HL-60/S4 treated with retinoic acid at 250 ng/mL for 4 days and 3 days (cell line): ENCODE results near the gene SMPX.

Experiments used
- in situ Hi-C: fragments of 300-500 bp; cut with MboI; formaldehyde crosslinking; loops from 2 replicates; pipeline ENCODE4 v1.7.0; 2022; ENCODE audit warnings: low sequenced_read_pairs

Gene SMPX

DNA sequence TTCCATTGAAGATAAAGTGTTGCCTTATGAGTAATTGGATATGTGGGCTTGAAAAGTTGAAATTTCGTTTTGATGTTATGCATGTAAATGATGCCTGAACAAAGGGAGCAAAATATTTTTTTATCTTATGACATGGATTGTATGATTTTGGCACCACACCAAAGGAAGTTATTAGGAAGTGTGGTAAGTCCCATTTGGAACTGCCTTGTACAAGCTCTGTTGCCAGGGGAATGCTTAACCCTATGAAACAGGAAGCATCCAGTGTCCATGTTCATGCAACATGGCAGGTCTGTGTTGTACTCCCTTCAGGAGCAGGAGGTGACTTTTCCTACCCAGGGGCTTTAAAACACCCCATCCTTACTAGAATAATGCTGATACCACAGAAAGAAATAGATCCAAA is 13.2 kb downstream of the SMPX start:
- in situ Hi-C loops = no loop called here

DNA sequence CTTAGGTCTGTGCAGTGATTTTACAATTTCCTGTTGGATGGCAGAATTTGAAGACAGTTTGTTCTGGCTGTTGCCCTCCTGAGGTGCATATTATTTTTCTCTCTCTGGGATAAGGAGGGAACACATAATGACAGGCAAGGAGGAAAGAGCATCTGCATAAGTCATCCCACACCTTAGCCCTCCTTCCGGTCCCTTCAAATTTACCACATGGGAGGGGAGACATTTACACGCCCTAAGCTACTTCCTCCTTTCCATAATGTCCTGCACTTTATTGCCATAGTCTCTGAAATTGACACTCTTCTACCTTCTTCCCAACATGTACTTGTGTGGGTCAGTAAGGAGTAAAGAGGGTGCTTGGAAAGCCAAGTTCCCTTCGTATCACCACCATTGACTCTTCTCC is 13.9 kb downstream of the SMPX start:
- in situ Hi-C loops = no loop called here

DNA sequence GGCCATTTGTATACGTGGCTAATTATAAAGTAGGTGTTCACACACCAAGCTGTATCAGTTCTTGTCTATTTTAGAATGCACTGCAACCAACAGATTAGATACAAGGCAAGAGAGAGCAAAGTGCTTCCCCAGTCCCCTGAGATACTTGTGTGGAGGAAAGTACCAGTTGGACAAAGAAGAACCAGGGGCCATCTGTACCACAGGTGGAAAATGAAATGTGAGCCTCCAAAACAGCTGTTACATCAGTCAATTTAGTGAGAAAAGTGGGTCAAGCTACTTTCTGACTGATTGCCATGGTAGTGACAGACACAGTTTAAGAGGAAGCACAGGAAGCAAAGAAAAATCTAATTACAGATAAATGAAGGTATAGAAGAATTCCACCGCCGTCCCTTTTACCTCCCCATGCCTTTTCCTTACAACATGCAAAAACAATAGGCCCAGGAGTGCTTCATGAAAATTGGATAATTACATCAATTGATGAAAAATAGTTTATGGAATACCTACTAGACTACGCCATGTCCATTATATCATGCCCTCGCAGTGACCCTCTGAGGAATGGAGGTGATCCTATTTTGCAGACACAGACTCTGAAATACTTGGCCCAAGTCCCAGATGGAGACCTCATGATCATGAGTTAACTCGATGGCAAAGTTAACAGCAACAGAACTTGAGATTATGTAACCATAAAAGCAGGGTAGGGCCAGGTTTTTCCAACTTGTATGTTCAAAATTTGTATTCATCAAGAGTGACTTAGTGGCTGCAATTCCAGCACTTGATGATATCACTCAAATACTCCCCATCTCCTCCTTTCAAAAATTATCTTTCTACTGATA is 15.8 kb downstream of the SMPX start:
- in situ Hi-C loops = no loop called here

DNA sequence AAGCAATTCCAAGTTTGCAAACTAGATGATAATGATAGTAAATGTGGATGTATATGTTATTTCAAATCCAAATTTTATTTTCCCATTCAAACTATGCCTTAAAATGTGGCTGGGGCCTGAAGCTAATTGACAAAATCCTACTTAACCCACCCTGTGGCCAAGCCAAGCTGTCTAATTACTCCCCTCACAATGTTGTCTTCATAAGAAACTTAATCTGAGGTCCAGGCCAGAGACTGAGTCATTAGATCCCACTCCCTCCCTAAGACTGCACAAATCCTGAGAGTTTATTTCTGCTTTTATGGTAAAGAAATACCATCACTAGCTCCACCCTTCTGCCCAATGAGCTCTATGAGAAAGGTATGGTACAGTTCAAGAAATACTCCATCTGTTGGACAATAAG is 16.6 kb downstream of the SMPX start:
- in situ Hi-C loops = no loop called here

DNA sequence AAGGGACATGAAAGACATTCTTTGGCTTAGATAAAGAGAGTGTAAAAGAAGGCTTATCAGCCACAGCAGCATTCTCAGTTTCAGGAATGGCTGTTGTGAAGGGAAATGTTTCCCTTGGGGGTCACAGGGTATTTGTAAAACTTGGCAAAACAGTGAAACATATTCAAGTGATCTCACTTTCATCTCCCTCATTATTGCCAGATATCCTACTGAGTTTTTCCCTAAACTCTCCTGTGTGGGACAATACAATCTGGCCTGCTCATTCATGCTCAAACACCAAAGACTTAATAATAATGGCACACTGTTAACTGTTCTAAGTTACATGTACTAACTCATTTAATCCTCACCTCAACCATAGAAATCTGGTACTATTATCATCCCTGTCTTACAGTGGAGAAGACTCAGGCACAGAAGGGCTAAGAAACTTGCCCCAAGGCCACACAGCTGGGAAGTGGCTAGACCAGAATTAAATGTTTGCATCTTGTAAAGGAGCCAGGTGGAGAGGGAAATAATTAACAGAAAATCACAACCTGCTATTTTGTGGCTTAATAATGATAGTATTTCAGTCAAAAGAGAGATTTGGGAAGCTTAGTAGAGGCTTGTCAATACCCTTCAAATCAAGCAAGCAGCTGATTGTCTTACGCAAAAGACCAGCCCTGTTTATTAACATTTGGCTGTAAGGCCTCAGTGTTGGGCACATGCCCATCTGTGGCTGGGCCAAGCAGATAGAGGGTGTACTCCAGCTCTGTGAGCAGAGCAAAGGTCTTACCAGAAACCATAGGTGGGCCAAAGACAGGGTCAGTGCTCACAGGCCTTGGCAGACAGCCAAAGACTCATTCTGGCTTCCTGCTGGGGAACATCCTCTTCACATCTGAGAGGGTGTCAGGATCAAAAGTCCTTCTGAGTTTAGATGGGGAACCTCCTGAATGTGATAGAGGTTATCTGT is 17.3 kb downstream of the SMPX start:
- in situ Hi-C loops = no loop called here

DNA sequence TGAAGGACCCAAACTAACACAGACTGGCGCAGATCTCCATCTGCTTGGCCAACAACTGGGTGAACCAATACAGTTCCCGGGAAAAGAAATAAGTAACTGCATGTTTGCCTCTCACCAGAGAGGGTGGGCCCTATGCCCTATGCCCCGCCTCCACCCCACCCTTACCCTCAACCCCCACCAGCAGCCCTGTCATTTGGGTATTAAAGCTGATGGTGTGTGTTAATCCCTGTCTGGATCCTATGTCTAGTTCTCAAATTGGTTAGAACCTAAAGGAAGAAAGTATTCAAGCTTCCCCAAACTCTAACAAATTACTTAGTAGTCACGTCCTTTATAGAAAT is 19.0 kb downstream of the SMPX start:
- in situ Hi-C loops = no loop called here

DNA sequence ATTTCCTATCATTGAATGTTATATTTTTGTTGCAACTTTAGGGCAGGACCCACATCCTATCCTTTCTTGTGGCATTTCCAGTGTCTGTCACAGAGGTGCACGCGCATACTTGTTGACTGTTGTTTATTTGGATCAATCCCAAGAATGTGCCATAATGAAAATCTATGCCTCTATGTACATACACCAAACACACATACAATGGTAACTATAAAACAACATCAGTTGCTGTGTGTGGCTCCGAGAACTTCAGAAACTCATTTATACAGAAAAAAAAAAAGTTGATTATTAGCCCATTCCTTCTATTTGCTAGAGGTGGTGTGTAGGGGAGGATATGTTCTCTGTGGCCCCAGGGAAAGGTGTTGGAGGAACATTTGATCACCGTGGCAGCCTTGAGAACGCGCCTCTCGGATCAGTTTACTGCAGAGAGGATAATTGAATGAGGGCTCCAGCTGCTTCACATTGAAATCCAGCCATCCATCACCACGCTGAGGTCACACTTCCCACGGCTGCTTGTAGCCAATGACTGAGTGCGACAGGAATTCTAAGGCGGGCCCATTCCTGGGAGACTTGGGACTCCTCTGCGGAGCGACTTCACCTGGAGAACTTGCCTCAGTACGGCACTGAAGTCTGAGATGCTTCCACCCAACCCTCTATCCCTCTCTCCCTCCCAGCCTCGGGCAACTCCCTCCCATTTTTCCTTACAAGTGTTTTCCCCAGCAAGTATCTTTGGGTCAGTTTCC is 19.5 kb downstream of the SMPX start:
- in situ Hi-C loops = no loop called here

DNA sequence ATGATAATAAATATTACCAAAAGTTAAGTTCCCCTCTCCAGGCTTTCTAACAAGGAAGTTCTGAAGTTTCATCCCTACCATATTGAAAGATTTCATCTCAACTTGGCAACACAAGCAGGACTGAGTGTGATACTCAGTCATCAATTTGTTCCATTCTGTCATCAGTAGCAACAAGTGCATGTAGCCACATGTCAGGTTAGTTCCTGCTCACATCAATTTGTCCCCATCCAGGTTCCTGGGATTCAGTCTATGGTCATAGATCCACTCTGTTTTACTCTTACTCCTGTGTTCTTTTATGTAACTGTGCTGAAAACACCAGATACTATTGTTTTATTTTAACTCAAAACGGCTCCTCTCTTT is 22.2 kb downstream of the SMPX start:
- in situ Hi-C loops = no loop called here

DNA sequence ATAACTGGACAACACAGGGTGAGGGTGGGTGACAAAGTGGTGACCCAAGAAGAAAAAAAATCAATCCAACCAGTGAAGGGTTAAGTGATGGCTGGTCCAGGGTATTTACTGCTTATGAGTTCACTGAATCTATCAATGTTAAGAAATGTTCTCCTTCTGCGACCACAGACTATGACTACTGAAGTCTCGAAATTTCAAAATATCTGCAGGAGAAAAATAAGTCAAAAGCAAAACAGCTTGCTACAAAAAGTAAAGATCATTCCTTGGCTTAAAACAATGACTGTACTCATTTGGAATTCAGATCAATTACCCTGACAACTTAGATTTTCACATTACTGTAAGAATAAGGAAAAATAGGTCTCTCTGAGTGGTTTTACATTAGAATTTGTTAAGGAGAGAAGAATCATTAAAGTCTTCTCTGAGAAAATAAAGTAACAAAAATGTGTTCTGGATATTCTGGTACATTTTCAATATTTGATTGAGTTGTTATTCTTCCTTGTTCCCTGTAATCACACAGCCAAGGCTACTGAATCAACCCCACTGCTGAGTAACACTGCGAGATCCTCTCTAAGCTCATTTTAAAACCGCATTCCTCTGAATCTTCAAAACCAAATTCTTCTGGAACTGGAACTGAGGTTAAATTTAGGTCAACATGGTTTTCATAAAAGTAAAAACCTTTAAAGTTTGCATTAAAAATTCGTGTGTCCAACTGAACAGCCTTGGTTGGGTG is 22.7 kb downstream of the SMPX start:
- in situ Hi-C loops = no loop called here

DNA sequence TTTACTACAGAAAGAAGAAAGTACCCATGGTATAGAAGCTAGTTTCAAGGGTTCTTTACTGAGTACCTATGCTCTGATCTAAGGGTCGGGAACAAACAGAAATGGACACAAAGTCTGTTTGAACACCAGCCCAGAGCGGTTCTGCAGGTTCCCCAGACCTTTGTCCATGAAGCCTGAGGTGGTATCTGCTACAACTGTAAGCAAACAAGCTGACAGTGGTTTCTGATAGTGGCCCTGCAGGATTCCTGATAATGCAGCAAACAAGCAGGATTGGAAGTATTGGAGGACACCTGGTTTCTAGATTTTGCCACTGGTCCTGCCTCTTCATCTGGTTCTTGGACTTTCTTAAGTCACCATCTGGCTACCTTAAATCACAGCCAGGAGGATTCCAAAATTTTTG is 23.7 kb downstream of the SMPX start:
- in situ Hi-C loops = no loop called here

DNA sequence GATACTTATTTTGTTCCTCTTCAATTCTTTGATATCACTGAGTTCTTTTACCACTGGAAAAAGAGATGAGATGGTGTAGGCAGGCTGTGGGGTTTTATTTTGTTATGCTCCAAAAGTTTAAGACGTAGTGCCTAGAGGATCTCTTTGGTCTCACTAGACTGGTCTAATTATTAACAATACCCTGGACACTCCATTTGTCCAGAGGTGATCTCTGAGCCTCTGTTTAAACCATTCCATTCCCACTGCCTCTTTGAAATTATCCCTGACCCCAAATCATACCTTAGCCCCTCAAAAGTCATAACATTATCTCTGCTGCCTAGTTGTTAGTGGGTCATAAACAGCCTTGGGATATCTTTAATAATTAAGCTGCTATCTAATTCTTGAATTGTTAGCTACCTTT is 24.2 kb downstream of the SMPX start:
- in situ Hi-C loops = no loop called here

DNA sequence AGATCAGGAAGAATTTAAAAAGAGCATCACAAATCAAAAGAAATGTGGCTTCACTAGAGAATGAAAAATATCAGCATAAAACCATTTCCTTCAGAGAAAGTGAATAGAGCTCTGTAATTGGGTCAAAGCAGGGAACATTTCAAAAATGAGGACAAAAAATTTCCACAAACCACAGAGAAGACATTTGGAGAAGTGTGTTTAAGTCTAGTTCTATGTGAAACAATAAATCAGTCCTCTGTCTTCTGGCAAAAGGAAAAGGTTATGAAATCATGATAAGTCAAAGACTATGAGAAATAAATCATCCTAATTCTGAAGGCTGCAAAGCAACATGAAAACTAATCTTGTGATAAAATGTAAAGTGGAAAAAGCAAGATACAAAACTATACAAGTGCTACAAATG is 27.9 kb downstream of the SMPX start:
- in situ Hi-C loops = no loop called here

DNA sequence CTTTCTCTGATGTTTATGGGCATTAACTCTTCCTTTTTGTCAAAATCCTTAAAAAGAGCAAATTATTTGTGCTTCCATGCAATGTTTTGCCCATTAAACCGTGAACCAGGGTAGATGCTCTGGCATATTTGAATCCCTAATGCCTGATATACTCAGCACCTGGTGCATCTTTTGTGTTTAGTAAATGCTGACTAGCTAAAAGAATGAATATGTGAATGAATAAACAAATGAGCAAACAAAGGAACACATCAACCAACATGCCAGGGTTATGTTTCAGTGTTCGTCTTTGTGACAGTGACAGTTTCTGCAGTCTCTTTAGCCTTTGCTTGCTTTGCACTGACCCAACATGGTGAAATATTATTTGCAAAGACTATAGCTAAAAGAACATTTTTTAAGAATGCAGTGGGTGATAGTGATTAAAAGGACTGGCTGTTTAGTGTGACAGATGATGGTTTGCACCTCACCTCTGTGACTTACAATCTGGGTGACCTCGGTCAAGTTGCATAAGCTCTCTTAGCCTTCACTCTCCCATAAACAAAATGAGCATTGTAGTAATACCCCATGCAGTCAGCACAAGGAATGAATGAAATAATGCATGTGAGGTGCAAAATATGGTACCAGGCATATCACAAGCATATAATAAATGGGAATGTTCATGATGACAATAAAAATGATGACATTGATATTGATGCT is 29.5 kb downstream of the SMPX start:
- in situ Hi-C loops = no loop called here

DNA sequence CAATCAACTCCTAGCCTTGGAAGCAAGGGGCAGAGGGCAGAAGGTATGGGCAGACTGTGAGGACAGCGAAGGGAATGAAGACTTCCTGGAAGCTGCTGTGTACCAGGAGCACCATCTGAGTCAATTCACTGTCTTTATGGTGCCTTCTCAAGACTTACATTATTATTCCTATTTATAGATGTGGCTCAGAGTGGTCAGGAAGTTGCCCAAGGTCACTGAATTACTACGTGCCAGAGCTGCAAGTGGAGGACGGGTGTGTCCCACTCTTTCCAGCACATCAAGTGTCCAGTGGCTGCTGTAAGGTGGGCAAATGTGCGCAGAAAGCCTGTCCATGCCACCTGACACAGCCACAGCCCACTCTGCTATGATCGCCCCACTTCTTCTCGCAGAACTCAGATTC is 32.0 kb downstream of the SMPX start:
- in situ Hi-C loops = no loop called here

DNA sequence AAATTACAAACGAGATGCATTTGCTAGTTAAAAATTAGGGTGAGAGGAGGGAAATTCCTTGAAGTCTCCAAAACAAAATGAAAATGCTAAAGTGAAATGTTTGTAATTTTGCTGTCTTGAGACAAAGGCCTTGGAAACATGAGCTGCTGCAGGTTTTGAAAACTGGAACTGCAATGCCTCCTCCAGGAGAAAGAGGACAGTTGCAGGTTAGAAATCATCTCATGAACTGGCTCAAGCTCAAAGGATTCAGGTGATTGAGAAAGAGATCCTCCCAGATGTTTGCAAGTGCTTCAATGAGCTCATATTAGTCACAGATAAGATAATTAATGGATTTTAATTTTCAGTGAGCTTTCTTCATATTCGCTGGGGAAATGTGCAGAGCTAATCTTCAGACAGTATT is 32.4 kb downstream of the SMPX start:
- in situ Hi-C loops = no loop called here

DNA sequence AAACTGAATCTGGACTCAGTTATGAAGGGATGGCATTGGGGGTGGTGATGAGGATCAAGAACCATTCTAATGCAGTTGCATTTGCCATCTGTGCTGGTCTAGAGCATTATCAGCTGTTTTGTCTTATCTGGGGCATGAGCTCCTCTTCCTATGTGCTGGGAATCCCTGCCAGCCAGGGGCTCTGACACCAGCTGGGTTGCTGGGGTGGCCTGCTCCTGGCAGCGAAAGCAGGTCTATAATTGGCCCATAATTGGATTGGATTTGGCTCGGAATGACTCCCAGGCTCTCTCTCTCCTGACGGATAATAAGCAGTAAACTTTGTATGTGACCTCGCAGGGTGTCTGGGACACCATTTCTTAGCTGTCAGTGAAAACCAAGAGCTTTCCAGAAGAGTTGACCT is 34.1 kb downstream of the SMPX start:
- in situ Hi-C loops = no loop called here

DNA sequence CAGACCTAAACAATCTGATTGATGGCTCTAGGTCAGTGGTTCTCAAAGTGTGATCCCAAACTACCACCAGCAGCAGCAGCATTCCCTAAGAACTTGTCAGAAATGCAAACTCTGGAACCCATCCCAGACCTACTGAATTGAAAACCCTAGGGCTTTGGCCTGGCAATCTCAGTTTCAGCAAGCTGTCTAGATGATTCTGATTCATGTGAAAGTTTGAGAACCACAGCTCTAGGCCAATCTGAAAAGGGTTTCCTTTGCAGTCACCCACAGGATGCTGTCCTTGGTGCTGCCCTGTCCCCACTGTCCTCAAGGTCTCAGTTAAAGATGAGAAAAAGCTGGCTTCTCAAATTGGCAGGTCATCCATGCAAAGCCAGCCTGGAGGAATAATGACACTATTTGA is 34.8 kb downstream of the SMPX start:
- in situ Hi-C loops = no loop called here

DNA sequence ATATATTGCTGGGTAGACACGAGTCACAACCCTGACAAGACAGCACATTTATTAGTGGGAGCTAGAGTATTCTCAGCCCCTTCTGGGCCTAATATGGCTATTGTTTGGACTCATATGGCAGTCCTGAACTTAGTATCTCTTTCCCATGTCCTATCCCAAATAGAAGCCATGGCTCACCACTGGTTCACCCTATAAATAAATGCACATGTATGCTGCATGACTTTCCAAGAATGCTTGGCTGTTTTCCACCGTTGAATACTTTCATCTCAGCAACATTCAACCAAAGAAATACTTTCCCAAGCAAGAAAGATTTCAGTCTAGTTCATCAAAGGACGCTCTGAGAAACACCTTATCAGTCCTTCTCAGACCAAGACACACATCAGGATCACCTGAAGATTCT is 36.7 kb downstream of the SMPX start:
- in situ Hi-C loops = no loop called here

DNA sequence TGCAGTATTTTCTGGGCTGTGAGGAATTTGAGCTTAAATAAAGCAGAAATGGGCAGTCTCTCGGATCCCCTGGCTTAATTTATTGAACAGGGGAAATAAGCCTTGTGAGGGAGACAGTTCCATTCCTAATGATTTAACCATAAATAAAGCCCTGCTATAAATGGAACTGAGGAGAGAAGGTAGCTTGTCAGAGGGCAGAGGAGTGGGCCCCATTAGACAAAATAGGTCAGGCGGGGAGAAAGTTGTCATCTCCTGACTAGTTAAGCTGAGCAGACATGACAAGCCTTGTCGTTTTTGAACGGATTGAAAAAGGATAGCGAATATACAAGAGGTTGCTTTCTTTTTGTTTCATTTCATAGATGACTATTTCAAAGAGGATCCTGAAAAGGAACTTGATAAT is 39.3 kb downstream of the SMPX start:
- in situ Hi-C loops = no loop called here

DNA sequence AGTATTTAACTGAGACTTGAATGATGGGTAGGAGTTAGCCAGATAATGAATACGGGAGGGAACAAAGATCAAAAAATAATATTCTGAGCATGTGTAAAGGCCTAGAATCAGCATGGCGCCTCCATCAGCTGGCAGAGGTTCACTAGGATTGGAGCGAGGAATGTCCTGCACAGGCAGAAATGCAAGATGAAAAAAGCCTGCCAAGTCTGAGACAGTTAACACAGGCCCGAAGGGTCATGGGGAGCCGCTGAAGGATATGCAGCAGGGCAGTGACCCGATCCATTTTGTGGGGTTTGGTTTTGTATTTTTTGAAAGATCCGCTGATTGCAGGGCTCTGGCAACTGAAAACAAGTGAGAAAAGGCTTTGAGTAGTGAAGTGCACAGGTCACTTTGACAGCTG is 40.1 kb downstream of the SMPX start:
- in situ Hi-C loops = no loop called here
